NCI-H345 treated with DMSO at 0.1 percent for 48 hours (cell line): ENCODE measurements around the gene CAPN6.

Source experiments
- DNase-seq: peaks from one replicate; lab custom pipeline; 2025; ENCODE audit not compliant: unreplicated experiment; lab: John Stamatoyannopoulos, UW

Gene CAPN6

GRCh38 chrX:111270339-111270738, at the start of gene CAPN6:
CAPN6 (minus strand) TSS chrX:111270483; CDS start chrX:111263936, 6,547 bp downstream.
- no peak for DNase-seq

DNA sequence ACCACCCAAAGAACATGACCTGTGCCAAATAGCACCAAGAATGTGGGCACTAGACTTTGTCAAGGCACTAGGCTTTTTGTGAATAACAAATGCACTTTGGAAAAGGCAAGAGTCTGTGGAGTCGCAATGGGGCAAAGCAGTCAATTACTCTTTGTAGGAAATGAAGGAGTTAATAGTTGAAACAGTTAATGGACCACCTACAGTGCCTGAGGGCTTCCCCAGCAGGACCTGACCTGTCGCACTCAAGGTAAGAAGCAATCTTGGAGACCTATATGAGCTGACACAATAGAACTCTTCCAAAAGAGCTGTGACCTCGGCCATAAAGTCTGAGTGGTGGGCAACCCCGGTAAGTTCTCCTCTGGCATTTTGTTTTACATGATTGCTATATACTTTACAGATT, 49.2 kb upstream of the CAPN6 start:
- DNase-seq = no peak

- no peak for DNase-seq
Observed at GRCh38 chrX:111318901-111319300, 48.6 kb upstream of the CAPN6 start.

GRCh38 chrX:111309083-111309482, 38.8 kb upstream of the CAPN6 start:
- DNase-seq = no peak

- no peak for DNase-seq
Observed at GRCh38 chrX:111308039-111308438, 37.8 kb upstream of the CAPN6 start.

- DNase-seq = no peak
Observed at GRCh38 chrX:111302284-111302683, 32.0 kb upstream of the CAPN6 start.

DNA sequence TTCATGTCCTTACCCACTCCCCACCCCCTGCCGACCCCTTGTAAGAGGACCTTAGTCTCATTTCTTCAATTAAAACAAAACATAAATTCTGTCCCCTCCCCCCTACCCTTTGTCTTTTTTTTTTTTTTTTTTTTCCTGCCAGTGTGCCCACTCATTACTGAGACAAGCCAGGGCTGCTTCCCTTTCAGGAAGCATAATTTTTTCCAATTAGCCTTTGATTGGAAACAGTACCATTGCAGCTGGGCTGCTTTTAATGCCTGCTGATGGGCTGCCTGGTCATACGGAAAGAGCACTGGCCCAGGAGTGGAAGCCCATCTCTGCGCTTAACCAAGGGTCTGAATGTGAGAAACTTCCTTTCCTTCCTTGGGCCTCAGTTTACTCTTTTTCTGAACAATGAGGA, 18.6 kb upstream of the CAPN6 start:
- no peak for DNase-seq

- no peak for DNase-seq
Observed at GRCh38 chrX:111284631-111285293, 14.5 kb upstream of the CAPN6 start.

DNA sequence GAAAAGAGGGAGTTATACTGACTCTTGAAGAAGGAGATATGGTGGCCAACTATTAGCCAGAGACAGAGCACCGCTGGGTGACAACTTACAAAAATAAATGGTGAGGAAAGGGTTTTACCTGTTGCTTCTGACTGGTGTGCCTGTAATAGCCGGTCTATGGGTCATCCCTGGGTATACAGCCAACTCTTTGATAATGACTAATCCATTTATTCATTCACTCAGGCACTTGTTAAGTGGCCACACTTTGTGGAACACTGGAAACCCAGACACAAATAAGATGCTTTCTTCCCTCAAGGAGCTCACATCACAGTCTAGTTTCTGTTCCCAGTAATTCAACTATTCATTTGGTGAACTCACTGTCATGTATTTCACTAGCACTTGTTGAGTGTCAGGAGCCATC, 13.2 kb upstream of the CAPN6 start:
- DNase-seq = no peak

DNA sequence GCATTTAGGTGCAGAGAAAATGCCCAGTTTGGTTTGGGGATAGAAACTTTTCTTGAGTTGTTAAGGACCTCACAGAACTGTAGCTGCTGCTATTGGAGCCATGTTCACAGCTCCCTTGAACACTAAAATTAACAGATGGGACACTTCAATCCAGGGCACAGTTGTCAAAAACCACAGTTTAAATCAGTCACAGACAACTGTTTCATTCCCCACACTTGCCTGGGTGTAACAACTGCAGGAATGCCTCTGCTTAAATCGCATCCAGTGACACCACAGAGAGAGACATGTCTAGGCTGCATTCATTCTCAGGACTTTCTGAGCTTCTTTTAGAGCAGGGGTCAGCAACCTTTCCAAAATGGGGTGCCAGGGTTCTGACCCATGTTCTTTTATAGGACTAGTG, 12.7 kb upstream of the CAPN6 start:
- no peak for DNase-seq

DNA sequence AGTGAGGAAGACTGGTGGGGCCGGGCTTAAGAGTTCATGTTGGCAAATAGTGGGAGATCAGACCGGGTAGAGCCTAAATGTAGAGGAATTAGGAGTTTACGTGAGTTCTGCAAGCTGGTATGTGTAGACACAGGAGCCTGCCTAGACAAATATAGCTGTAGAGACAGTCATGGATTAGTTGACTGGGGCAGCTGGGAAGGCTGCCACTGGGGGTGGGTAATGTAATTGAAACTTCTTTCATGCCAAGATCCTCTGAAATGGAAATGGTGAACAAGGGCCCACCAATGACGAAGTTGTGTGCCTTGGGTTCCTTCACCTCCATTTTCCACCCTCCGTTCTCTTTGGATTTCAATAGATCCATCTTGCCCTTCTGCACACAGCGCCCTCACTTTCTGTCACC, 11.9 kb upstream of the CAPN6 start:
- DNase-seq = no peak

GRCh38 chrX:111268506-111268905, 1.8 kb downstream of the CAPN6 start:
- DNase-seq = no peak

DNA sequence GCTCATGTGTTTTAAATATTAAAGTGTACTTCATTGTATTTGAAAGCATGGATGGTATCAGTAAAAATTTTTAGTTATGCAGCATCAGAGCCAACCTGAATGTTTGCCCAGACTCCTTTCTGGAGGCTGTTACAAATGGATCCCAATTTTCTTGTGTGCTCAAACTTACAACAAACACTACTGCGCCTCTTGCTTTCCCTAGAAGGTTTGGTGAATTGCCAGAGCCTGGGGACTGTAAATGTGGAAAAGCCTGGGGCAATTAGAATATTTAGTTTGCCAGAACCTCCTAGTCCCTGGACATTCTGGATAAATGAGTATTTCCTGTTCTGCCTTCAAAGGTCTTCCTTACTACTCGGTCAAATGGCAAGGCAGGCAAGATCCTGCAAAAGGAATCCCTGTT, 4.8 kb downstream of the CAPN6 start:
- DNase-seq = no peak

GRCh38 chrX:111264385-111264784, 5.9 kb downstream of the CAPN6 start:
- DNase-seq = no peak

- no peak for DNase-seq
Observed at GRCh38 chrX:111262086-111262485, 8.2 kb downstream of the CAPN6 start.

DNA sequence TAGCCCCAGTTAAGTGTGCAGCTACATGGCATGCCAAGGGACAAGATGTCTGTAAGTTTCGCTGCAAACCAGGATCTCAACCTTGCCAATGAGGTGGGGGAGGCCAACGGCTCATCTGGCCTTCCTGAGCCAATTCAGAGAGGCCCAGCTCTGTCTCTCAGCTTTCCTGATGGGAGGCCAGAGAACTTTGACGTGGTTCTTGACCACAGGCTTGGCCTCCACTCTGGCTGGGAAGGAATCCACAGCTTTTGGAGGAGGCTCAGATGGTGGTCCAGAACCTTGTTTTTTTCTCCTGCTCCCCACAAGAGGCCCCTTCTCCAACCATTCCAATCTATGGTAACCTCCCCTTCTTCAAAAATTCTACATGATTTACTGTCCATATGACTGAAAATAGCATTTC, 9.8 kb downstream of the CAPN6 start:
- DNase-seq = no peak

- no peak for DNase-seq
Observed at GRCh38 chrX:111259559-111259958, 10.7 kb downstream of the CAPN6 start.

DNA sequence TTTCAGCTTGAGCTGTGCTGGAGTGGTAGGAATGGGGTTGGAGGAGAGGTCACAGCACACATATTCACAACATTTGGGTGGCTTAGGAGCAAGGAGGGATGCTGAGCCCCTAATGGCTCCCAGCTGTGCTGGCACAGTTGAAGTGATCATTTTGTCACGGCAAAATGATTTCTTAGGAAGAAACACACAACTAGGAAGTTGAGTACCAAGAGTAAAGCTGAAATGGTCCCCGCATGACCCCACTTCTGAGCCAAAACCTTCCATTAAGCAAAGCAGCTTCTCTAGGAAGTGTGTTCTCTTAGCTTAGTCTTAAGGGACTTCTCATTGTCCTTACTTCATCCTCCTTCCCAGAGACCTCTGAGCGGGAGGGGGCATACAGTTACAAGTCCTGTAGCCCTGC, 12.6 kb downstream of the CAPN6 start:
- no peak for DNase-seq

DNA sequence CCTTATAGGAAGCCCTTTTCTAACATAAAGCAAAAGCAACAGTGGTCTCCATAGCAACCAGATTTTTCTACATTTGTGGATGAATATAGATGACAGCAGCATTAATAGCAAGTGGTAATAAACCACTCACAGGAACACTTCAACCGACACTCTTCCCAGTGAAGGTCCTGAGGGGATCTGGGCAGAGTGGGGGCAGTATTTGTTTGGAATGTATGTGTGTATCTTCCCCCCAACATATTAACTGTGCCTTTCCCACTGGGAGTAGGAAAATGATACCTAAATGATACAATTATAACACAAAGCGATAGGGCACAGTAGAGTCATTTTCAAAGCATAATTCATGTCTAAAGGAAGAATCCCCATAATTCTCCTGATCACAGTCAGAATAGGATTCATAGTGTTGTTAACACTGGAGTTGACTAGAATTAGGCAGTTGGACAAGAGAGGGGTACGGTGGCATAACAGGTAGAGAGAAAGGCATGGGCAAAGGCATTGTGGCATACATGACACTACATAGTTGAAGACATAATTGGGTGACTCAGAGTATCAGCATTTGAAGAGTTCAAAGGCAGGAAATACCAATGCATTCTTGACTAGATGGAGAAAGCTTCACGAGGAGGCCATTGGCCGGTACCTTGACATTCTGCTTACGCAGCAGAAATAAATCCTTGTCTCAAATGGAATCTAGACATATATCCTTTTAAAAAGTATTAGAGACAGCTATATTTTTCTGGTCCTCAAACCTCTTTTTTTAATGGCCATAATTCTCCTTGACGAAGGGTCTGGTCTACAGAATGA, 15.2 kb downstream of the CAPN6 start:
- DNase-seq = no peak

DNA sequence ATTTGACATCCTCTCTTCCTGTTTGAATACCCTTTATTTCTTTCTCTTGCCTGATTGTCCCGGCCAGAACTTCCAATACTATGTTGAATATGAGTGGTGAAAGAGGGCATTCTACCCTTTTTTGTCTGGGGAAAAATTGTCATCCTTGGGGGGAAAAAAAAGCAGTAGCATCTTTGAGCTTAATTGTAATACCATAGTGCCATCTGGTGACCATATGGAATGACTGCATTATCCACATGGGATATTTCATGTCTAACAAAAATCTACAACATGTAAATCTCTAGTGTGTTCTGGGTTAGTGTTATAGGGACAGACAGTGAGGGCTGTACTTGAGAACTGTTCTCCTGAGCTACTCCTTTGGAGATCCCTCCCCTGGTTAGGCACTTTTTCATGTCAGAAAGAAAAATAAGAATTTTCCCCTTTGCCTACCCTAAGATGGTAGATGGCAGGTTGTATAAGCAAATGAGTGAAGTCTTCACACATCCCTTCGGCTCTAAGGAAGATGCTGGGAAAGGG, 26.0 kb downstream of the CAPN6 start:
- no peak for DNase-seq

DNA sequence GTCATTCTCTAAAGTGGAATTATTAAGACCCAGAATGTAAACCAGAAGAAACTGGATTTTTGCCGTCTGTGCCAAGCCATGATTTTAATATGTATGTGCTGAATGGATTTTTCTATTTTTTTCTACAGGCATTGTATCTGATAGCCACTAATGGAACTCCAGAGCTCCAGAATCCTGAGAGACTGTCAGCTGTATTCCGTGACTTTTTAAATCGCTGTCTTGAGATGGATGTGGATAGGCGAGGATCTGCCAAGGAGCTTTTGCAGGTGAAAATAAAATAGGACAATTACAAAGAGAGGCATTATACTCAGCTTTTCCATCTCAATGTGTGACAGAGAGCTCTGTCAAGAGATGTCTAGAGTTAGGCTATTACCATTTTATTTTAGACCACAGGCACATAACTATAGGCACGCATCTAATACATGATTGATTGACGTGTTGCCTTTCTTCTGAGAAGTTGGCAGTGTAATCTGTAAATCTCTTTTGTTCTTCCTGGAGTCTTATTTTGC, 53.9 kb downstream of the CAPN6 start:
- no peak for DNase-seq

DNA sequence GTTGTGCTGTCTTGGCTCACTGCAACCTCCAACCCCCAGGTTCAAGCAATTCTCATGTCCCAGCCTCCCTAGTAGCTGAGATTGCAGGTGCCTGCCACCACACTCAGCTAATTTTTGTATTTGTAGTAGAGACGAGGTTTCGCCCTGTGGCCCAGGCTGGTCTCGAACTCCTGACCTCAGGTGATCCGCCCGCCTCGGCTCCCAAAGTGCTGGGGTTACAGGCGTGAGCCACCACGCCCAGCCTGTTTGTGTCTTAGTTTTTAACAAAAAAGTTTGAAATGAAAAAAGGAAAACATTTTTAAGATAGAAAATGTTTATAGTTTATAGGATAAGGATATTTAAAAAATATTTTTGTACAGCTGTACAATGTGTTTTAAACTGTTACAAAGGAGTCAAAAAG, 62.4 kb downstream of the CAPN6 start:
- DNase-seq = no peak
